ENCODE measurements around the gene CREBZF. TPM values are rescaled to one million over a fixed set of nuclear protein-coding genes. Genes with fewer than 3 reads are reported as not detected.

CREBZF gene, protein sequence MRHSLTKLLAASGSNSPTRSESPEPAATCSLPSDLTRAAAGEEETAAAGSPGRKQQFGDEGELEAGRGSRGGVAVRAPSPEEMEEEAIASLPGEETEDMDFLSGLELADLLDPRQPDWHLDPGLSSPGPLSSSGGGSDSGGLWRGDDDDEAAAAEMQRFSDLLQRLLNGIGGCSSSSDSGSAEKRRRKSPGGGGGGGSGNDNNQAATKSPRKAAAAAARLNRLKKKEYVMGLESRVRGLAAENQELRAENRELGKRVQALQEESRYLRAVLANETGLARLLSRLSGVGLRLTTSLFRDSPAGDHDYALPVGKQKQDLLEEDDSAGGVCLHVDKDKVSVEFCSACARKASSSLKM
- 121 and 122 TPM in 2 replicates for polyA plus RNA-seq (2014; cell fraction: cytosol; rRNA removed)
- 382 and 397 TPM in 2 replicates for polyA plus RNA-seq (2014; cell fraction: nucleus; rRNA removed)

DNA sequence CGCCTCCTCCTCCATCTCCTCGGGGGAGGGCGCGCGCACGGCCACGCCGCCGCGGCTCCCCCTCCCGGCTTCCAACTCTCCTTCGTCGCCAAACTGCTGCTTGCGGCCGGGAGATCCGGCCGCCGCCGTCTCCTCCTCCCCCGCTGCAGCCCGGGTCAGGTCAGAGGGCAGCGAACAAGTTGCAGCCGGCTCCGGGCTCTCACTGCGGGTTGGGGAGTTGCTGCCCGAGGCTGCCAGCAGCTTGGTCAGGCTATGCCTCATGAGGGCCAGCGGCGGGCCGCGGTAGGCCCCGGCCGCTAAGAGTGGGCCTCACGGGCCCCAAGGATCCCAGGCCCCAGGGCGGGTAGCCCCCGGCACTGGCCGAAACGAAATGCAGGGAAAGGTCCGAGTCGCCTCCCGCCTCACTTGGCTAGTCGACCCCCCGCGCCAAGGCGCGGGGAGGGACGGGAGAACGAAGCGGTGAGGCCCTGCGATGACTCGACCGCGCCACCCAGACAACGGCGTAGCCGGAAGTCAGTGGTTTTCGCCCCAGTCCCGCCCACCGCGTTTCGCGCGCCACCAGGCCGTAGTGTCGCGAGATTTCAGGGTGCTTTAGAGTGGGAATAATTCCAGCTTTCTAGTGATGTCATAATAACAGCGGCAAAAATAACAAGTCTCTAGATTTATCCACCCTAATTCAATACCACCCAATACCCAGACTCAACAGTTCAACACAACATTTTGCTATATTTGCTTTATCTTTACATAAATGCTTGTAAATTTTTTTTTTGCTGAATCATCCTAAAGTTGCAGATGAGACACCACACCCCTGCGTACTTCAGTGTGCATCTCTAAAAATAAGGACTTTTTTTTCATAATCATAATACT, at the start of gene CREBZF:
Gene CREBZF, minus strand, starts transcription at position 515 of the 867 bp plus-strand sequence. Its CDS starts 254 bp downstream, at position 261.
- DNase-seq (ENCODE audit: low spot score), result peak; percentile 95

DNA sequence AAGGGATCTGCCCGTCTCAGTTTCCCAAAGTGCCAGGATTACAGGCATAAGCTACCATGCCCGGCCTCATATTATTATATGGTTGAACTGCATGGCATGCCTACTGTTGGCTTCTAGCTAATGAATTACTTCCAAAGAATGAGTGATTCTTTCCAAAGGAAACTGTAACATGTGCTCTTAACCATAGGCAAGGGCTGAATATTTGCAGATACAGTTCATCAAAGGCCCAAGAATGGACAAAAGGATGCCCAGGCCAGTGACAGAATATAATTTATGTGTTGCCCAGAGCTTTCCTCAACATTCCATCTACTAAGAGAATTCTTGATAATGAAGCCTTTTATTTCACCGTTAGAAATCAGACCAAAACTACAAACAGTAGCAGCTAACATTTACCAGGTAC, 48.0 kb upstream of the CREBZF start:
- DNase-seq (ENCODE audit: low spot score), result no peak

DNA sequence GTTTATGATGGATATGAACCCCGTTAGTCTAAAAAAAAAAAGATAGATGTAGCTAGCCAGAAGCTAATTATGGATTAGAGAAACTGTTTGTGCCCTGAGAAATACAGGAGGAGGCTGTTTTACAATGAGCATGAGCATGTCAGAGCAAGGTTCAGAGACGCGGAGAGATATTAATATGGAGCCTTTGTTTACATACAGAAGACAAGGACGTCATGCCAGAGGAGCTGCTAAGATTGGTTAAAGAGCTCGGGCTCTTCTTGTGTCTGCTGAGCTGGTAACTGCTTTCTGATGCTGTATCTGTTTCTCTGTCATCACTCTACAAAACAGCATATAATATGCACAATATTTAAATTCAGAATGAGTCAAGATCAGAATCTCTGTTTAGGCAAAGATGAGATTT, 46.0 kb upstream of the CREBZF start:
- peak; percentile 81 for DNase-seq (ENCODE audit: low spot score)

DNA sequence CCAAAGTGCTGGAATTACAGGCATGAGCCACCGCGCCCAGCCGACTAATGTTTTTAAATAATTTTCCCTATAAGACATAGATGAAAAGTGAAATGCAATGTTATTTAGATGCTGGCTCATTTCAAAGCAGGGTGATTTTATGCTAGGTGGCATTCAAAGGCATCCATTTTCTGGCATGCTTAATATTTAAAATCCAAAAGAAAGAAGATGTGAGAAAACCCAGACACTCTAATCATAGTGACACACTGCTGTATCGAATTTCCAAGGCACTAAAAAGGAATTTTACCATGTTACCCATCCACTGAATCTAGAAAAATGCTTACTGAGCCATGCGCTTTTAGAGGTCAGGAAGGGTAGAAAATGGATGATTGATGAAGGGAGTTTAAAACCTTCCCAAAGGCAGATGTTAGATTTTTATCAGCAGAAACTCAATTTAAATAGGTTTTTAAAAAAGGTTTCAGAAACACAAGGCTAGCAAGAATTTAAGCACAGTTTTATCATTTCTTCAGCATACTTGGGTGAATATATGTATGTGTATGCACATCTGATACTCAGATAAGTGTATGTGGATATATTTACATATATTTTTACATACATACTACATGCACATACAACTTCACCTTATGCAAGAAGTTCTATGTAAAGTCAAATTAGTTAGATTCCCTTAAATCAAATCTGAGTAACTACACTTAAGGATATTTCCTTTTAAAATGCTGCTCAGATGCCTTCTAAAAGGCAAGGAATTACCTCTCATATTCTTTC, 45.2 kb upstream of the CREBZF start:
- peak; percentile 97 for DNase-seq (ENCODE audit: low spot score)

DNA sequence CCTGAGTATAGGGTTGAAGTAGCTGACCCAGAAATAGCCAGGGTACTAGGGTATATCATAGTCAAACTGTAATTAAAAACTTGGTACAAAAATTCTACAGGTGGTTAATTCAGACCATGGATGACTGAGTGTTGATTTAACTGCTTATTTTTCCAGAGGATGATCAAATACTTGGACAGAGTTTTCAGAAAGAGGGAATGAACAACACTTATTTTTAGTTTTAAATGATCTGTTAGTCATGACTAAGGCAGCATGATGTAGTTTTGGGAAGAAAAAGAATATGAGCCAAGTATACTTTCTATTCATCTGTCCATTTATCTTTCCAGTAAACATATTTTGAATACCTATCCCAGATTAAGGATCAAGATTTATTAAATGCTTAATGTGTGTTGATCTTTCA, 40.9 kb upstream of the CREBZF start:
- DNase-seq (ENCODE audit: low spot score), result no peak

DNA sequence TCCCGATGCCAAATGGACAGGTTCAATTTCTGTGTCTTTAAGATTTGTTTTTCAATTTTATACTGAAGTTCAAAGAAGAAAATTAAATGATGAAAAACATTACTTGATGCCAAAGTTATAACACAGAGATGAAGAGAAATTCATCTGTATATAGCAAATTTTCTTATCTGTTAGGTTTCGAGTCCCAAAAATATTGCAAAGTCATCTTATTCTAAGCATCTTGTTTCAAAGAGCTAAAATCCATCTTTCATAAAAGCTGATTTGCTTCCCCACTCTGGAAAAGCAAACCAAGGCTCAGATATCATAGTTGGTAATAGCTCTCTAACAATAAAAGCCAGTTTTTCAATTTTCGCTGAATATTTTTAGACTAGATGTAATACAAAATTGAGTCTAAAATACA, 40.0 kb upstream of the CREBZF start:
- DNase-seq (ENCODE audit: low spot score), result no peak

DNA sequence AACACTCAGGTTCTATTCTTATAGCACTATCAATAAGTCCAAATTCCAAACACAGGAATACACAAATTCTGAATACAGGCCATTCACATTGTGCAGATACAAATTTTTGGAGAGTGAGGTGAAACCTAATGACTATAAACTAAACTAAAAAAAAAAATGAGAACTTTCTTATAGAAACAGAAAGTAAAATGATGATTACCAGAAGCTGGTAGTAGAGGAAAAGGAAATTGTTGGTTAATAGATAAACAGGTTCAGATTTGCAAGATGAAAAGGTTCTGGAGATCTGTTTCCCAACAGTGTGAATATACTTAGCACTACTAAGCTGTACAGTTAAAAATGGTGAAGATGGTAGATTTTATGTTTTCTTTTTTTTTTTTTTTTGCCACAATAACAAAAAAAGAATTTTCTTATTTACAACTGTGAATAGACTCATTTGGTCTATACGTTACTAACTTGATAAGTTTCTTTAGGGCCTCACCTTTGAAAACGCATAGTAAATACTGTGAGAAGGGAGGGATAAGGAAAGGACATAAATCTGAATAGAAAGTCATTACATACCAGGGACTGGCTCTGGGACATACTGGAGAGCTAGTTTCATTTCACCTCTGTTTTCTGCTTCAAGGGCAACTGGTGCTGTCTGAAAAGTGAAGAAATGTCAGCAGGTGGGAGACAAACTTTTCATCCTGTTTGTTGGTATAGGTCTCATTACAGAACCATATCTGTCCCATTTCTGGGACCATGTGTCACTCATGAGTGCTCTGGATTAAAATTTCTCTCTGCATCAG, 35.2 kb upstream of the CREBZF start:
- no peak for DNase-seq (ENCODE audit: low spot score)

DNA sequence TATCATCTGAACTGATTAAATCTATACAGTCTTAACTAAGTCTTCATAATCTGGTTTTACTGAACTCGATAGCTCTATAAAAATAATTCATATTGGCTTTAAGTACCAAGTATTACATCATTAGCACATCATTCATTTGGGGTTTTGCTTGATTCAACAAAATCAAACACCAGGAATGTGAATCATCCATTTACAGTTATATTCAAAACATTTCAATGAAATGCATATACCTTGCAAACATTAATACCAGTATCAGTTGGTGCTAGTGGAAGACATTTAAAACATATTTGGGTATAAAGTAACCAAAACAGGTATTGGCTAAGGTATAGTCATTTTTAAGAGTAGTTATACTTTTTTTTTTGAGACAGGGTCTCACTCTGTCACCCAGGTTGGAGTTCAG, 33.3 kb upstream of the CREBZF start:
- DNase-seq (ENCODE audit: low spot score), result no peak

DNA sequence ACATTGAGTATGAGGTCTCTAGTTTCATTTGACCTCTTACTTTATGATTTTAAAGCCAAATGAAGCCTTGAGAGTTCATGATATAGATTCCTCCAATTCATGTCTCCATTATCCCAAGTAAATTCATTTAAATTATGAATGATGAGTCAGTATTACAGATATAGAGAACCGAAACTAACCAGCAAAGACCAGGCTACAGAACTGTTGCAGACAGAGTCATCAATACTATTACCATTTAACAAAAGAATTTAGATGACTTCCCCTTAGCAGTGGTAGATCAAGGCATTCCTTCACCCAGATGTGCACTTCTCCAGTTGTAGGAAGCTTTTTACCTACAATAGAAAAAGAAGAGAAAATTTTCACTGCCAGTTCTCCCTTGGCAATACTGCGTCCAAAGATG, 32.8 kb upstream of the CREBZF start:
- no peak for DNase-seq (ENCODE audit: low spot score)

DNA sequence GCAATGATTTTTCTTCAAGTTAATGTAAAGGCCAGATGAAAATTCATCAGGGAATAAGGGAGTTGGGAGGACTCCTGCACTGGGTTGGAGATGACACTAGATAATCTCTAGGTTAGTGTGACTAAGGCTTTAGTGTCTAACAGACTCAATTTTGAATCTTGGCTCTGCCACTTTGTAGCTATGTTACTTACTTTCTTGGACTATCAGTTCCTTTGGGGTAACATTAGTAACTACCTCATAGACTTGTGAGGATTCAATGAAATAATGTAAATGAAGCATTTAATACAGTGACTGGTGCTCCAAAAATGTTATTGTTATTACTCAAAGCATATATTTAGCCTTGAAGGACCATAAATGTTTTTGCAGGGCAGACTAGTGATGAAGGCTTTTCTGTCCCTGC, 30.6 kb upstream of the CREBZF start:
- DNase-seq (ENCODE audit: low spot score), result no peak

DNA sequence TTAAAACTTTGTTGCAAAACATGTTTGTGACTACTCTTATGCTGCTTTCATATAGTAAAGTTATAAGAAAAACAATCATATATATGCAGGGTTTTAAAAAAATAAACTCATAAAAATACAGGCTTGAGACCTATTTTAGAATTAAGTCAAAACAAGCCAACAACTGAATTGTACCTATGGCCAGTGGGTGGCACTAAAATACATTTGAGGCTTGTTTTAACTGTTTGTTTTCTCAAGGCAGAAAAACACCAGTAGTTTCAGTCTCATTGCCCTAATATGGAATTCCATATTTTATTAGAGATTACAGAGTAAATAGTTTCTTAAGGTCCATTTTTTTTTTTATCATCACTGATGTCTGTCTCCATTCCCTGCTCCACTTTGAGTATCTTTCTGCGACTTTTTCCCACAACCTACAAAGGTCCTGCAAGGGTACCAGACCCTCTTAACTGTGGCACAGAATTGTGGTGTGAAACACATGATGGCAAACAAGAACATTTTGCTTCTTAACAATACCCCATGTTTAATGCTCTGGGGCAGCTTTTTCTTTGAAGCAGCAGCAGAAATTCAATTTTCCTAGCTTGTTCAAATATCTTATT, 29.6 kb upstream of the CREBZF start:
- DNase-seq (ENCODE audit: low spot score), result peak; percentile 52

DNA sequence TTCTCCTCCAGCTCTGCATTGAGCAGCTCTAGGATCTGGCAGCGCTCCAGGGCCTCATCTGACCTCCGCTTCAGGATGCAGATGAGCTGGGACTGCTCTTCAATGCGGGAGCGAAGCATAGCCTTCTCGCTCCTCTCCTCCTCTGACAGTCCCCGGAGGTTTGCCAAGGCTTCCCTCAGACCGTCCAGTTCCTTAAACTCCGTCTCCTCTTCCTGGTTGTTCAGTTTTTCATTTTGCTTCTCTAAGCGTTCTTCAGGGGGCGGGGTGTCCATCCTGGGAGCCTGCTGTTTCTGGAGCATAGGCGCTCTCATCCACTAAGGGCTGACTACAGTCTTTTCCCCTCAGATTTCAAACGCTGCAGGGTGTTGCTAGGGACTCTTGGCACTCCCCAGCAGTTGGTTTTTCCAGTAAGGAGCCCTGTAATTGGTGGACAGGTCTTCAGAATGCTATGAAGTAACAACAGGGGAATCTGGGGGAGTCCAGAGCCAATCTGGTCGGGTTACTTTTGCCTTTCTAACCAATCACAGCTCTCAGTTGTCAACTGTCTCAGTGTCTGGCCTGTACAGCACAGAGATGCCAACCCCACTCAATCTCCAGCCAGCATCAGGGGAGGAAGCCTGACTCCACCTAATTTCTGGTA, 21.0 kb upstream of the CREBZF start, which contains the start of gene CCDC89:
Gene CCDC89, minus strand, starts transcription at position 376 of the 640 bp plus-strand sequence. Its CDS starts 65 bp downstream, at position 311.
- peak; percentile 98 for DNase-seq (ENCODE audit: low spot score)

DNA sequence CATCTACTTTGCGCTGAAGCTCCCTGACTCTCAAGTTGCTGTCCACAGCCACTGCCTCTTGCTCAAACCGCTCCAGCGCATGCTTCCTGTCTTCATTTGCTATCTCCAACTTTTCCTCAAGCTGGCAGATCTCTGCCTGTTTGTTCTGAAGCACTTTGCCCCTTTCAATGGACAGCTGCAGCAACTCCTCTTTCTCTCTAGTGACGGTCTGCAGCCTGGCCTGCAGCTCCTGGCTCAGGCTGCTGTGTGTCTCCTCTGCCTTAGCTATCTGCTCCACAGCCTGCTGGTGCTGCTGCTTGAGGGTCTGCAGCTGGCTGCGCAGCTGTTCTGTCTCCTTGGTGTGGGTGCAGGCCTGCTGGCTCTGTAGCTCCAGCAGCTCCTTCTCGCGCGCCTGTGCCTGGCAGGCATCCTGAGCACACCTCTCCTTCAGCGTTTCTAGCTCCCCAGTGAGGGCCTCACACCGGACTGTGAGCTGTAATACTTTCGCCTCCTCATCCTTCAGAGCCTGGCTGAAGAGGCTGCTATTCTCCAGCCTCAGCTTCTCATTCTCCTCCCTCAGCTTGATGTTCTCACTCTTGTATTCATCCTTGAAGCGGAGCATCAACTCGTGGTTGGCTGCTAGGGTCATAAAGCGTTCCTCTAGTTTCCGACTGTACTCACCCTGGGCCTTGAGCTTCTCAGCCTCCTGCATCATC, 20.3 kb upstream of the CREBZF start:
- peak; percentile 89 for DNase-seq (ENCODE audit: low spot score)

DNA sequence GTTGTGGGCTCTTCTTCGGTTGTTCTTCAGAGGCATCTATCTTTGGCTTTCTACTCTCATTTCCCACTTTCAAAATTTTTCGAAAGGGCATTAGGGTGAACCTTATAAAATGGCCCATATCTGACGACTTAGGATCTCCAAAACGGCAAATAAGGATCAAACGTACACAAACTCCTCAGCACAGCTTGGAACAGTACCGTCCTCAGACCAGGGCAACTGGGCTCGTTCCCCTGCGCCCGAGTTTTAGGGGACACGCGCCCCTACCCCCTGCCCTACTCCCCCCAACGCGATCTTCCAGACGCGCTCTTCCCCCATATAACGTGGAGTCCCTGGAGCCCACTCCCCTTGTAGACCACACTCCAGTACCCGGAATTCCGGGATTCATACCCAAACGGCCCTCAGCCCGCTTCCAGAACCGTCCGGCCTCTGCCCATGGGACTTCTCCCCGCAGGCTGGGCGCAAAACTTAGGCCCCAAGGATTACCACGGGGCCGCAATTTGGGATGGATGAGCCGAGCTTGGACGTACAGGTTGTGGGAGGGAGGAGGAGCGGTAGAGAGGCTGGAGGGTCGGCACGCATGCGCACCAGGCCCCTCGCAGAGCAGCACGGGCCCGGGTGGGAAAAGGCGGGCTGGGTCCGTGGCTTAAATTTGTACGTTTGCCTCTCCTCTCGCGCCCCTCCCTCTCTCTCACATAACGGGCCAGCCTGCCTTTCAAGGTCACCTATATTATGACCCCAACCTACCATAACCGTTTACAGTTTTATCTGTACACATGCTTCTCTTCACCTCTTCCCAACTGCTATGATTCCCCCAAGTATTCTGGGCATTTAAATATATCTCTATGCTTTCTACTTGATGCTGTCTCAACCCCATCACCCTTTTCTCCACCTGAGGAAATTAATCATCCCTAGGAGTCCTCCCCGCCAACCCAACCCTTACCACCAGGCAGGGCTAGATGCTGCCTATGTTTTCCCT, 17.7 kb upstream of the CREBZF start:
- DNase-seq (ENCODE audit: low spot score), result peak; percentile 89

DNA sequence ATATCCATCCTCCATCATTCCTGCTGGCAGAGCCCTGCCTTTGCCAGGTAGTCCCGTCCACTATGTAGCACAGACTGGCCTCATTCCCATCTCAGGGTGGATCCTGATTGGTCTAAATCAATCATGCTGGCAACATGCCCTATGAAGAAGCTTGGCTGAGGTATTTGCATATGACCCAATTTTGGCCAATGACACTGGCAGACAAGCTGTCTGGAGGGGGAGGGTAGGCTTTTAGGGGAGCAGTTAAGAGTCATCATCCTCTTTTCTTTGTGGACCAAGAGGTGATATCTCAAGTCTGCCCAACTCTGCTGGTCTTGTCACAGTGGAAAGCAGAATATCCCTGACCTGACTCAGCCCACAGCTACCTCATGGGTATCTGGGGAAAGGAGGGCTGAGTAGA, 16.0 kb upstream of the CREBZF start:
- peak; percentile 97 for DNase-seq (ENCODE audit: low spot score)

DNA sequence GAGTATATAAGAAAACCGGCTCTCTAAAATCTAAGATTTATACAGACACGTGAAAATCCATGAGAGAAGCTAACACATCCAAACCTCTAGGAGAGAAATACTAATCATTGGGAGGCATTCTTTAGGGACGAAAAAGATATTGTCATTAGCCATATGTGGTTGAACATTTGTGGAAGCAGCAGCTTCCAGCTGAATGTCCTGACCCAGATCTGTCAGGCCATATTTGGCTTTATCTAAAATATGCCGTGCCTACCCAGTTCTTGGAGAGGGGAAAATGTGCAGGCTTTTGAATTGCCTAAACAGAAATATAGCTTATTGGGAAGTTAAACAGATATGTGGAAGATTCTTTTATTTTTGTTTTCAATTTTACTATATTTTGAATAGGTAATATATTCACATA, 14.6 kb upstream of the CREBZF start:
- DNase-seq (ENCODE audit: low spot score), result no peak

DNA sequence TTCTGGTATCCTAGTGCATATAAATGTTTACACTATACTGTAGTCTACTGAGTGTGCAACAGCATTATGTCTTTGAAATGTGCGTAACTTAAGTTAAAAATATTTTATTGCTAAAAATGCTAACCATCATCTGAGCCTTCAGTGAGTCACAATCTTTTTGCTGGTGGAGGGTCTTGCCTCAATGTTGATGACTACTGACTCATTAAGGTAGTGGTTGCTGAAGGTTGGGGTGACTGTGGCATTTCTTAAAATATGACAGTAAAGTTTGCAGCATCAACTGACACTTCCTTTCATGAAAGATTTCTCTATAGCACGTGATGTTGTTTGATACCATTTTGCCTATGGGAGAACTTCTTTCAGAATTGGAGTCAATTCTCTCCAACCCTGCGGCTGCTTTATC, 8.5 kb upstream of the CREBZF start:
- DNase-seq (ENCODE audit: low spot score), result no peak
